Stimulated activated CD4-positive, alpha-beta T cell treated with anti-CD3 and anti-CD28 coated beads, Interleukin-1b, Interleukin-23, amount 100 ng/mL, for 48 hours (primary cell): Measurements from ENCODE around the gene CCDC178.

Experiments used
- DNase-seq: peaks from one replicate; pipeline ENCODE4 v3.0.0-alpha.2; 2020

The CCDC178 gene

DNA sequence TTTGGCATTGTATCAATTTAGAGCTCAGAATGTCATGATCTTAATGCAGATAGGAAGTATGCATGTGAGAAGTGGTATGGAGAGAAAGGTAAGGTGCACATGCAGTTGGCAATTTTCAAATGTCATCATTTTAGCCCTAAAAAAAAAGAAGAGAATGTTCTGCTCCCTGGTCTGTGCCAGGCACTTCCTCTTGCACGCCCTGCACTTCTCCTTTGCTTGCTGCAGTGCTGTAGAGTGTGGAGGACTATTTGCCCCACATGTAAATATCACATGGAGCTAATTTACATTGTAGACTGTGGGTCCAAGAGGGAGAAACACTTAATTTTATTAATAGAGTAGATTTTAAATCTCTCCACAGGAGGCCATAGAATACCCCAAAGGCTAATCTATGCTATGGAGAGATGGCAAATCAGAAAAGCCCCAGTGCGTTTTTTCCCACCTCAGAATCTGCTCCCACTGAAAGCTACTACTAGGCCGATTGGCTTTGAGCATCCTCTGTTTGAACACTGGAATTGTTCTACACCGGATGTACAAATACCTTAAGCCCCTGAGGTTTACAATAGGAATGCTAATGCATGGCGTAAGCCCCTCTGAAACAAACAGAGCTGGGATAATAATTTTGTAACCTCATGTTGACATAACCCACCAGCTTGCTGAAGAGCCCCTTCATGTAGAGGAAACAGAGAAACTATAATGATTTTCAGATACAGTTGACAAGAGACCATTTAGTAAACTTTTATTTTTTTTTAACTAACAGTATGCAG, 530.5 kb downstream of the CCDC178 start:
- DNase-seq, result no peak

- no peak for DNase-seq
Observed at GRCh38 chr18:32908424-32908805, 532.1 kb downstream of the CCDC178 start.

DNA sequence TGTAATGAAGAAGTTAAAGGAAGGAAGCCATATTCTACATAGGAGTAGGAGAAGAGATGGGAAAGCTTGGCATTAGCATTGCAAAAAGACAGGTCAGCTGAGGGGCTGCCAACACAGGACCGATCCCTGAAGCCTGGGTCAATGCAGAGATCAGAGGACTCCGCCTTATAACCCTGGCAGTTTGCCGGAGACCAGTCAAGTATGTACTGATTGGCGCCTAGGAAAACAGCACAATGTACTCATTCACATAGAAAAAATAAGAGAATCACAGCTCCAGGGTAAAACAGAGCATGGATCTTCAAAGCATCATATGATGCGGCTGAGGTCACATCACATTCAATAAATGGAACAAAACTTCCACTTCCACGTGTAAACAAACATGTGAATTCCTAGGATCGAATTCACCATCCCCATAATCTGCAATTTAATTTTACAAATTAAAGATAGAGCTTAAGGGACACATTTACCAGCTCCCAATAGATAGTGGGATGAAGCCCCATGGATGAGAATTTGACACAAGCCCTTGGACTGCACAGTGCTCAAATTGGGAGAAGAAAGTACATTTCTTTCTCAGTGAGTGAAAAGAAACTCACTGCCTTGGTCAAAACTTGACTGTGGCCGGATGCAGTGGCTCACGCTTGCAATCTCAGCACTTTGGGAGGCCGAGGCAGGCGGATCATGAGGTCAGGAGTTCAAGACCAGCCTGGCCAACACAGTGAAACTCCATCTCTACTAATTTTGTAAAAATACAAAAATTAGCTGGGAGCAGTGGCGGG, 532.7 kb downstream of the CCDC178 start:
- no peak for DNase-seq

GRCh38 chr18:32907311-32907585, 533.3 kb downstream of the CCDC178 start:
- no peak for DNase-seq

- no peak for DNase-seq
Observed at GRCh38 chr18:32906506-32907310, 533.8 kb downstream of the CCDC178 start.

DNA sequence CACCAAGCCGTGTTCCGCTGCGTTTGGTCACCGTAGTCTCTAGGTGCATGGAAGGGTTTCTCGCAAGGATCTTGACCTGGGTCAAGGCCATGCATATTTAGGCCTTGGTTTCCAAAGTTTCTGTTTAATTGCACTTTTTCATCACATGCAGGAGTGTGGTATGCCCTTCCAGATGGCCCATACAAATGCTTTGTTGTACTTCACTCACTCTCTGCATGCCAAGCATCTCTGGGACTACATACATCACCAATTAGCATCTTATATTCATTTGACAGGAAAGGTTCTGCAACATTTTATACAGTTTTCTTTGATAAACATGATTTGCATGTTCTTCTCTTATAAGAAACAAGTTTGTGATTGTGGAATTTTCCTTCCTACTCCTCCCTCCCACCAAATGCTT, 534.9 kb downstream of the CCDC178 start:
- DNase-seq, result no peak

DNA sequence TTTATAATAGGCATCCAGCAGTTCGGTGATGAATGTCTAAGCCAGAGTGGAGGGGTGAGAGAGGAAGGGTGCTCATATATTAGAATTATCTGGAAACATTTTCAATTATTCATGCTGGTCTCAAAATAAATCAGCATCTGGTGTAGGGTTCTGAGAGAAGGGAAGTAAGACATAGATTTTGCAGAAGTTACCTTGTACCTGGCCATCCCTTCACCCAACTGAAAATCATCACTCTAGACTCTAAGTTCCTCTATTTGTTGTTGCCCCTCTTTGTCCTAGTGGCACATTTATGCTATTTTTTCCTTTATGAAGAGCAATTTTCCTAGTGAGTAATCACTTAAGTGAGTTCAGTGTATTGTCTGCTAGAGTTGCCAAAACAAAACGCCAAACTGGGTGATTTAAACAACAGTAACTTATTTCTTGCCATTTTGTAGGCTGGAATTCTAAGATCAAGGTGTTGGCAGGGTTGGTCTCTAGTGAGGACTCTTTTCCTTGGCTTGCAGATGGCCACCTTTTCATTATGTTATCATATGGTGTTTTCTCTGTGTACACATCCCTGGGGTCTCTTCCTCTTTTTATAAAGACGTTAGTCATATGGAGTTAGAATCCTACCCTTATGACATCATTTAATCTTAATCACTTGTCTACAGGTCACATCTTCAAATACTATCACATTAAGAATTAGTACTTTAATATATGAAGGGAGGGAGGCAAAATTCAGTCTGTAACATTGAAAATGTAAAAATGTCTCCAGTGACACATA, 537.8 kb downstream of the CCDC178 start:
- no peak for DNase-seq

DNA sequence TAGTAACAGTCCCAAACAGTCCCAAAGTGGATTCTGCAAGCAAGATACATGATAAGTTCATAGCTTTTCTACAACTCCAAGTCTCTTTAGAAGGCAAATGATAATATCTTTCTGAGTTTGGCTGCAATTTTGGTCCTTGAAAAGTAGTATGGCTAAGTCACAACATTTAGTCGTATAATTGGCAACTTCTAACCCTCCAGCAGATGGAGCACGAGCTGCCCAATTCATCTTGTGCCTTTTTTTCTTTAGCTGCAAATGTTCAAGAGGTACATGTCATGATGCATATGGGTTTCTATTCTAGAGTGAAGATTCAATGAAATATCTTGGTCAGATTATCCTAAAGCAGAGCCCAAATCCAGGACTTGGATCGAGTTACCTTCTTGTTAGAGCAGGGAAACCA, 540.7 kb downstream of the CCDC178 start:
- no peak for DNase-seq

- no peak for DNase-seq
Observed at GRCh38 chr18:32896776-32897547, 543.6 kb downstream of the CCDC178 start.

- DNase-seq, result no peak
Observed at GRCh38 chr18:32893915-32894314, 546.6 kb downstream of the CCDC178 start.

DNA sequence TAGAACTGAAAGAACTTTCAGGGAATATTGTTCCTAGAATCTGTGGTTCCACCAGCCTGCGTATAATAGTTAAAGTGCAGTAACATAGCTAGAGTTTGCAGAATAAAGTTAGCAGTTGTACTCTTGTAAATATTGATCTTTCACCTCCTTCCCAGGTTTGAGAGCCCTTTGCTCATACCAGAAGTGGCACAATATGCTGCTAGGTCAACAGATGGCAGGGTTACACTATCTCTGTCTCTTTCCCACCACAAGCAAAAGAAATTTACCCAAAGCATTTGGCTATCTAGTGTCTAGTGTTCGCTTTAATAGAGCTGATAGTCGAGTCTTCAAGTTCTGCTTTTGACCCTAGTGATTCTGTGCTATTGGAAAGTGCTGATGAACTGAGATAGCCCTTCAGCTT, 548.7 kb downstream of the CCDC178 start:
- no peak for DNase-seq

- no peak for DNase-seq
Observed at GRCh38 chr18:32891130-32891529, 549.4 kb downstream of the CCDC178 start.

- DNase-seq, result no peak
Observed at GRCh38 chr18:32889615-32890593, 550.6 kb downstream of the CCDC178 start.

DNA sequence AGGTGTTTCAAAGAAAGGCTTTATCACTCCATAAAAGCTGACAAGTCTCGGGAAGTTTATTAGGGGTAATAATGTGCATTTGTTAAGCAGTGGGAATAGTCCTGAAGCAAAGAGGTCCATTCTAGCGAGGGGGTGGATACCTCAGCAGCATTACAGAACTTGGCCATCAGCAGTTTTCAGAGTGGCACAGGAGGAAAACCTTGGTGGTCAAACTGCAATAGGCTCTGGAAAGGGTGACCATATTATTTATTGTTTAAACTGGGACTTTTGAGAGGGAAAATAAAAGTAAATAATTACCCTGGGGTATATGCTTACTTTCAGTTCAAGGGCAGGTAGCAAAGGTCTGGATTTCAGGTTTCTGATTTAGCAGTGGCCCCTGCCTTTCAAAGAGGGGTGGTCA, 552.2 kb downstream of the CCDC178 start:
- DNase-seq, result no peak
